Liver (tissue), 2 donors: Measurements from ENCODE around the gene FHOD1.

ENCODE experiments used
- CTCF ChIP-seq: fragments of 150-350 bp; IDR thresholded peaks from 2 replicates; pipeline ENCODE4 v1.5.1; 2017; ENCODE audit warnings: improper control_type of control experiment, low read depth, low read length; ENCODE audit not compliant: missing input control
- MAX ChIP-seq: IDR thresholded peaks from 2 replicates; pipeline ENCODE4 v1.6.1; 2016; ENCODE audit warnings: antibody characterized with exemption
- donor health status: healthy.

GRCh38 chr16:67192781-67193361, 54.4 kb downstream of the FHOD1 start:
- TF ChIP-seq CTCF (no peak), MAX (no peak)
